CD4-positive, alpha-beta T cell treated with Interleukin-1 beta for 1 hour (primary cell): ENCODE measurements around the gene C19orf25.

Source experiments
- DNase-seq, 2 donors: peaks; one replicate each; pipeline ENCODE4 v3.0.0-alpha.2; 2020 to 2022

C19orf25 gene

DNA sequence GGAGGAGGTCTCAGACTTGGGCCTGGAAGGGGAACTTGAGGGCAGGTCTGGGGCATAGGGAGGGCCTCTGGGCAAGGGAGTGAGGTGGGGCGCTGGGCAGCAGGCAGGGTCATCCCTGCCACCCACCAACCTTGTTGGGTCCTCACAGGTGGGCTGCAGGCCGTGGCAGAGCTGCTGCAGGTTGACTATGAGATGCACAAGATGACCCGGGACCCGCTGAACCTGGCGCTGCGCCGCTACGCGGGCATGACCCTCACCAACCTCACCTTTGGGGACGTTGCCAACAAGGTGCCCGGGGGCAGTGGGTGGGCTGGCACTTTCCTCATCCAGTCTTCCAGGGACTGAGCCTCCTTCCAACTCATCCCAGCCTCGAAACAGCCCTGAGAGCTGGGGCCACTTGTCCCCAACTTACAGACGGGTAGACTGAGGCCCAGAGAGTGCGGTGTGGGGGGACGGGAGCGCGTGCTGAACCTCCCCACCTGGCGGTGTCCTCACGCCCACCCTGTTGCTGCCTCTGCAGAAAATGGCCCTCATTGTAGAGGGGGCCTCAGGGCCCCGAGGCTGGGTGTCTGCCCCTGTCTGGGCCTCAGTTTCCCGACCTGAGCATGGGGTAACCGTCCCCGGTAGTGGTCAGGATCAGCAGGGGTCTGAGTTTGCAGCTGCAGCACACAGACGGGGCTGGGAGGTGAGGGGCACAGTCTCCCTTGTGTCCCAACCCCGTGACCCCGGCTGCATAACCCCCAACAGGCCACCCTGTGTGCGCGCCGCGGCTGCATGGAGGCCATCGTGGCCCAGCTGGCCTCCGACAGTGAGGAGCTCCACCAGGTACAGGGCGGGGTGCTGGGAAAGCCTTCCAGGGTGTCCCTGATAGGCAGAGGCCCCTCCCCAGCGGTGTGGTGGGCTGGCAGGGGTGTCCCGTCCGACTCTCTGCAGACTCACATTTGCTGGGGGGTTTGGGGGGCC is 18.7 kb downstream of the C19orf25 start:
- DNase-seq: no peak

DNA sequence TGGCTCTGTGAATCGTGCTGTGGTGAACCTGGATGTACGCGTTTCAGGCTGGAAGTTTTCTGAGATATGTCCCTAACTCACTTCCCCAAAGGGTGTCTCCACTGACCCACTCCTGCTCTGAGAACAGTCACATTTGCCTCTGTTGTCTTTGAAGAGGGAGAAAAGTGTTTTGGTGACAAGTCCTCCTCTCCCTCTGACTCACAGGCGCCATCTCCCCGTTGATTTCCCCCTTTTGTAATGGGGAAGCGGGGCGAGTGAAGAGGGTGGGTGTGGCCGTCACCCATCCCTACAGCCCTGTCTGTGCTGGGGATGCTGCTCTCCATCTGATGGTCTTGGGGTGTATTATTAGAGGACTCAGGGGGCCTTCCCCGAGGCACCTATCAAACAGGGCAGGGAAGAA is 19.5 kb downstream of the C19orf25 start:
- DNase-seq: peak in 1 of 2 donors; percentile 36

DNA sequence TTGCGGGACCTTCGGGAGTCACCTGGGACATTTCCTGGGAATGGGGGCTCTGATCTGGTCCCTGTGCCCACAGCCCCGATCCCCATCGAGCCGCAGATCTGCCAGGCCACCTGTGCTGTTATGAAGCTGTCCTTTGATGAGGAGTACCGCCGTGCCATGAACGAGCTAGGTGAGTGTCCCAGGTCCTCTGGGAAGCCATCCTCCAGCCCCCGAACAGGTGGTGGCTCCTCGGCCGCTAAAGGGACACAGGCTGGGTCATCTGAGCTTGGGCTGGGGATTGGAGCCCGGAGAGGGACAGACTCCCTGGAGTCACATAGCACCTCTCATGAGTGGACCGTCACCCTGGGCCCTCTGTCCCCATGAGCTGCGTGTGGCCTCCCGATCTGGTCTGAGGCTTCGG is 21.1 kb downstream of the C19orf25 start:
- DNase-seq: no peak

DNA sequence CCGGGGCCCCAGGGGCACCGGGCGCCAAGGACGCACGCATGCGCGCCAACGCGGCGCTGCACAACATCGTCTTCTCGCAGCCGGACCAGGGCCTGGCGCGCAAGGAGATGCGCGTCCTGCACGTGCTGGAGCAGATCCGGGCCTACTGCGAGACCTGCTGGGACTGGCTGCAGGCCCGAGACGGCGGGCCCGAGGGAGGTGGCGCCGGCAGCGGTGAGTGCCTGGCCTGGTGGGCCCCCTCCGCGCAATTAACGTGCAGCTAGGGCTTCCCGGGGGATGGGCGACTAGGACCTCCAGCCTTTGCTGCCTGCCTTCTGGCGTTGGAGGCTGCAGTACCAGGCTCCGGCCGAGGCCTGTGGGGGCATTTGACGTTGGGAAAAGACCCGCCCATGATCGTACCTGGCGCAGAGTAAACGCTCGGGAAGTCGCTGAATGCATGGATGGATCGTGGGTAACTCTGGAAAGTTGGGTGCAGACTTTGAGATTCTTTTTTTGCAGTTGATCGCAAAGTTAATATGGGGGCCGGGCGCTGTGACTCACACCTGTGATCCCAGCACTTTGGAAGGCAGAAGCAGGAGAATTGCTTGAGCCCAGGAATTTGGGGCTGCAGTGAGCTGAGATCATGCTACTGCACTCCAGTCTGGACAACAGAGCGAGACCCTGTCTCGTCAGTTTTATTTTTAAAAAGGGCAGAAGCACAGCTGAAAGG is 21.8 kb downstream of the C19orf25 start:
- DNase-seq: no peak

DNA sequence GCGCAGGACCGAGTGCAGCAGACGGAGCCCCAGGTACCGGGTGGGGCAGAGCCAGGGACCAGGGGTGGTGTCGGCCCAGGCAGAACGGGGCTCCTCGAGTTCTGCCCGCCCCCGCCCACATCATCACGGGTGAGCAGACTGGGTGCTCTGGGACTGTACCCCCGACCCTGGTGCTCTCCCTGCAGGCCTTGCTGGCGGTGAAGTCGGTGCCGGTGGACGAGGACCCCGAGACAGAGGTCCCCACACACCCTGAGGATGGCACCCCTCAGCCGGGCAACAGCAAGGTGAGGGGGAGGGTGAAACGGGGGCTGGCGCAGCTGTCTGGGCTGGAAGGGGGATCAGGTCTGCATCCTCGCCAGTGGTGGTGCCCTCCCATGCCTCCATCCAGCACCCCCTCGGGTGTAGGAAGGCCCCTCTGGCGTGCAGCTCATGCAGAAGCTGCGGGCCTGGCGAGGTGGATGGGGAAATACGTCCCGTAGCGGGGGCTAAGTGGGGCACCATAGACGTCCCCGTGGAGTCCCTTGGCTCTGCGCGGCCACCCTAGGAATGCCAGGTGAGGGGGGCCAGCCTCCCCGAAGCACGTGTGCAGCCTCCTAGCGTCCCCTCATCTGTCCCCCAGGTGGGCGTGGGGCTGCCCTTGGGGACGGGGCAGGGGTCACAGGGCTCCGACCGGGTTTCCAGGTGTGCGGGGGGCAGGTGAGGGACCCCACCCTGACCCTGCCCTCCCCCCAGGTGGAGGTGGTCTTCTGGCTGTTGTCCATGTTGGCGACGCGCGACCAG is 22.7 kb downstream of the C19orf25 start:
- DNase-seq: no peak

DNA sequence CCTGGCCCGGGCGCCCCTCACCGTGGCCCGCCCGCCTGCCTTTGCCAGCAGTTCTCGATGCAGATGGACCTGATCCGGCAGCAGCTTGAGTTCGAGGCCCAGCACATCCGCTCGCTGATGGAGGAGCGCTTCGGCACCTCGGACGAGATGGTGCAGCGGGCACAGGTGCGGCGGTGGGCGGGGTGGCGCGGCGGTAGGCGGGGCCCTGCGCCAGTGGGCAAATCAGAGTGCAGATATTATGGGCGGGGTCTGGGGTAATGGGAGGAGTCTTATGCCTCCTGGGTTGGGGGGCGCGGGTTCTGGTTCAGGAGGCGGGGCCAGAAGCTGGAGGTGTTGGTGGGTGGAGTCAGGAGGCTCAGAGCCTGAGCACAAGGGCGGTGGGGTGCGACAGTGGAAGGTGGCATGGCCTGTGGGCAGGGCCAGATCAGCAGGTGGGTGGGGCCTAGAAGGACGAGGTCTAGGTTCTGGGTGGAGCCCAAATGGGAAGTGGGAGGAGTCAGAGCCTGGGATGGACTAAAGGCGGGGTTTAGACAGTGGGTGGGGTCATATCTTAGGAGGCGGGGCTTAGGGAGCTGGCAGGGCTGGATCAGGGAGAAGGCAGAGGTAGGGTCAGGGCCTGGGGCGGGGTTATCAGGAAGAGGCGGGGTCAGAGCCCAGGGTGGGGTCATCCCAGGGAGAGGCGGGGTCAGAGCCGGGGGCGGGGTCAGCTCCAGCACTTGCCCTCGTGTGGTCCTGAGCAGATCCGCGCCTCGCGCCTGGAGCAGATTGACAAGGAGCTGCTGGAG is 23.5 kb downstream of the C19orf25 start:
- DNase-seq: peak; percentile 64 to 68

DNA sequence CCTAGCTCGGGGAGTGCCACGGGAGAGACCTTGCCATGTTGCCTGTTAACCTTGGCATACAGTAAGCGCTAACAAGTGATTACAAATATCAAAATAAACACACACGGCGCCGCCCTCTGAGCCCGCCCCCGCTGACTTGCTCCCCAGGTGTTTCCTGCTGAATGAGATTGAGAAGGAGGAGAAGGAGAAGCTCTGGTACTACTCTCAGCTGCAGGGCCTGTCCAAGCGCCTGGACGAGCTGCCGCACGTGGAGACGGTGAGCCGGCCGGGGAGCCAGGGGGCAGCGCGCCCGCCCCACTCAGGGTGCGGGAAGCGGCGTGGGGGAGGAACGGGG is 24.0 kb downstream of the C19orf25 start:
- DNase-seq: no peak

DNA sequence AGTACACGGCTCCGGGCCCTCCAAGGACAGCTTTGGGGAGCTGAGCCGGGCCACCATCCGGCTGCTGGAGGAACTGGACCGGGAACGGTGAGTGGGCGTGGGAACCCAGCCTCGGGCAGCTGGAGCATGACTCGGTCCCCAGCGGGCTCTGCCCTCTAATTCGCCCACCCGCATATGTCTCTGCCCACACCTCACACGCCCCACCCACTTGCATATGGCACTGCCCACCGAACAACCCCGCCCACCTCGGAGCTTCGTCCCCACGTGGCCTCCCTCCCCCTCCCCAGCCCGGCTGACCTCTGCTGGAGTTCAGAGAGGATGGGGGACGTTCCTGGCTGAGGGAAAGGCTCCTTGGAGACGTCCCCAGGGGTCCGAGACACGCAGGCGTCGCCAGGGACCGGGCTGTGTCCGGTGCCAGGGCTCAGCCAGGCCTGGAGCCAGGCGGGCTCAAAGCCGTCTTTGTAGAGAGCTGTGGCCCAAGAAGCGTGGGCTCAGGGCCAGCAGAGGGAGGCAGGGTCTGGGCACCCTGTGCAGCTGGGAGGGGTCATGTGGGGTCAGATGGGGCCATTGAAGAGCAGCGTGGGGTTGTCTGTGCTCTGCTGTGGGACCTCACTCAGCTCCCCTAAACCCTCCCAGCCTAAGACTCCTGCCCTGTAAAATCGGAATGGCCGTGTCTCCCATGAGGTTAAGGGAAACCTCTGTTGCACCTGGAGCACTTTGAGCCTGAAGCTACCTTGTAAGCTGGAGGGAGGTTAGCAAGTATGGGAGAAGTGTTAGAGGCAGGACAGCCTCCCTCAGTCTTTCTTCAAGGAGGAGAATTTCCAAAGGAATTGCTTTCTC is 25.3 kb downstream of the C19orf25 start:
- no peak for DNase-seq

DNA sequence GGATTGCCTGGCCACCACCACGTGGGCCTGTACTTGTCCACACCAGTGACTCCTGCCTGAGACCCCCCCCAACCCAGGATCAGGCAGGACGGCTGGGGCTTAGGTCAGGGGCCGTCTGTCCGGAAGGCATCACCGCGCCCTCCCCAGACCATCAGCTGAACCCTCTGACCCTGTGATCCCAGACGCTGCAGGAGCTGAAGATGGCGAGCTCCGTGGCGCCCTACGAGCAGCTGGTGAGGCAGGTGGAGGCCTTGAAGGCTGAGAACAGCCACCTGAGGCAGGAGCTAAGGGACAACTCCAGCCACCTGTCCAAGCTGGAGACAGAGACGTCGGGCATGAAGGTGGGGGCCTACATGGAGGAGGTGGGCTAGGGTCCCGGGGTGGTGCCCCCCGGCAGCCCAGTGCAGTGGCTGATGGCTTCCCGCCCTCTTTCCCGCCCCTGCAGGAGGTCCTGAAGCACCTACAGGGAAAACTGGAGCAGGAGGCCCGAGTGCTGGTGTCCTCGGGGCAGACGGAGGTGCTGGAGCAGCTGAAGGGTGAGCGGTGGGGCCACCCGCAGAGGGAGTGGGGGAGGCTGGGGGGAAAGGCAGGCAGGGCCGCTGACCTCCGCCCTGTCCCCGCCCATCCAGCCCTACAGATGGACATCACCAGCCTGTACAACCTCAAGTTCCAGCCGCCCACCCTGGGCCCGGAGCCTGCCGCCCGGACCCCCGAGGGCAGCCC is 26.1 kb downstream of the C19orf25 start:
- no peak for DNase-seq

DNA sequence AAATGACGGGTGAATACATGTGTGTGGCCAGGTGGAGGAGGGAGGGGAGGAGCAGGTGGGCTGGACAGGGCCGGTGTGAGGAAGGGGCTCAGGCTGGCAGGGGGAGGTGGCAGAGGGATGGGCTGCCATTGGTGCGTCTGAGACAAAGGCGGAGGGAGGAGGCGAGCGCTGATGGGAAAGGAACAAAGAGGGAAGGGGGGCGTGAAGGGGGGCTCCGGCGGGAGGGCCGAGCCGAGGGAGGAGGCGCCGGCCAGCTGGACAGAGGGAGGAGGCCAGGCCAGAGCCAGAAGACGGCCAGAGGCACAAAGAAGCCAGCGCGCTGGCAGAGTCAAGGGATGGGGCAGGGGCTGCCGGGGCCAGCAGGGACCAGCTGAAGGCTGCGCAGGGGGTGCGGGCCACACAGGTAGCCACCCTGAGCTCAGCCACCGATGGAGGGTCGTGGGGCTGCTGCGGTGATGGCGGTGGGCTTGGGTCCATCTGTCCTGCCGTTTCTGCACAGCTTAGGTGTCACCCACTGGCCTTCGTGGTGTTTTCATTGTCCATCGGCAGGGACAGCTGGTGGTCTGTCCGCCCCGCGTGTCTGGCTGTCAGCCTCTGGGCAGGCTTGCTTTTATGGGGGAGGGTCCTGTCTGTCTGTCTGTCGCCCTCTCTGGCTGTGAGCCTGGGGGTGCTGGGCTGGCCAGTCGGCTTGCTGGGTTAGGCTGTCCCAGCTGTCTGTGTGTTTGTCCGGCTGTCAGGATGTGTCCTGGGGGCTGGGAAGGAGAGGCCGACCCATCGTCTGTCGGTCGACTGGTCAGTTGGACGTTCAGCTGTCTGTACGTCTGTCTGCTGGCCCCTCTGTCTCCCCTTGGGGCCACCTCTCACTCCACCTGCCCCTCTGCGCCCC is 26.9 kb downstream of the C19orf25 start:
- no peak for DNase-seq

DNA sequence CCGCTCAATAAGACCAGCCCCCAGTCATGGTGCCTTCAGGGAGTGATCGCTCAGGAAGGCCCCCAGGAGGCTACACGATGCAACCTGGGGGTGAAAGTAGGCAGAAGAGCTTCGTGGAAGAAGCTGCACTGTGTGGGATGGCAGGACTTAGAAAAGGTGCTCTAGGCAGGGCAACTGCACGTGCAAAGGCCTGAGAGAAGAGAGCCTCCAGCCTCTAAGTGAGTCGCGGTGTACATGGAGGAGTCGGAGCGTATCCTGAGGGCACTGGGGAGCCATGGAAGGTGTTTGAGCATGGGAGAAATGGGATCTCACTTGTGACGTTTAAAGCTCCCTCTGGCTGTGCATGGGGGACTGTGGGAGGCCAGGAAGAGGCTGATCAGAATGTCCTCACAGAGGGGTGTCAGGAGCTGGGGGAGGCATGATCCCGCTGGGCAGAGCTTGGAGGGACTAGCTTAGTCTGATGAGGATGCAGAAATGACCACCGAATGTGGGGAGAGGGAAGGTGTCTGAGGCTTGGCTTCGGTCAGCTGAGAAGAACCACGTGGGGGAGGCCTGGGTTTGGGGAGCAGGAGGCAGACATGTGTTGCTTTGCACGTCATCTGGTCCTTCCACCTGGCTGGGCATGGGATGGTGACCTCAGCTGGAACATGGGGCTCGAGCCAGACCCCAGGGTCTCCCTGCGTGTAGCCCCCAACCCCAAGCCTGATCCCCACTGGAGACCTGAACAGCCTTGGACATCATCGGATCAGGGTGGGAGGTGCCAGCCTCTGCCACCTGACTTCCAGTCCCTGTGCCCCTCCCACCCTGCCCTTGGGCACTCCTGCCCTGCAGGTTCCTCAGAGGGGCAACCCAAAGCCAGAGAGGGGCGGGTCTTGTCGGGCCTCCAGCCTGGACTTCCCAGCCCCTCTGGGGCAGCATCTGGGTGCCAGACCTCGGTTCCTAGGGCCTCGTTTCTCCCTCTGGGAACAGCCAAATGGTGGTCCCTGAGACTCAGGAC is 28.0 kb downstream of the C19orf25 start:
- no peak for DNase-seq

DNA sequence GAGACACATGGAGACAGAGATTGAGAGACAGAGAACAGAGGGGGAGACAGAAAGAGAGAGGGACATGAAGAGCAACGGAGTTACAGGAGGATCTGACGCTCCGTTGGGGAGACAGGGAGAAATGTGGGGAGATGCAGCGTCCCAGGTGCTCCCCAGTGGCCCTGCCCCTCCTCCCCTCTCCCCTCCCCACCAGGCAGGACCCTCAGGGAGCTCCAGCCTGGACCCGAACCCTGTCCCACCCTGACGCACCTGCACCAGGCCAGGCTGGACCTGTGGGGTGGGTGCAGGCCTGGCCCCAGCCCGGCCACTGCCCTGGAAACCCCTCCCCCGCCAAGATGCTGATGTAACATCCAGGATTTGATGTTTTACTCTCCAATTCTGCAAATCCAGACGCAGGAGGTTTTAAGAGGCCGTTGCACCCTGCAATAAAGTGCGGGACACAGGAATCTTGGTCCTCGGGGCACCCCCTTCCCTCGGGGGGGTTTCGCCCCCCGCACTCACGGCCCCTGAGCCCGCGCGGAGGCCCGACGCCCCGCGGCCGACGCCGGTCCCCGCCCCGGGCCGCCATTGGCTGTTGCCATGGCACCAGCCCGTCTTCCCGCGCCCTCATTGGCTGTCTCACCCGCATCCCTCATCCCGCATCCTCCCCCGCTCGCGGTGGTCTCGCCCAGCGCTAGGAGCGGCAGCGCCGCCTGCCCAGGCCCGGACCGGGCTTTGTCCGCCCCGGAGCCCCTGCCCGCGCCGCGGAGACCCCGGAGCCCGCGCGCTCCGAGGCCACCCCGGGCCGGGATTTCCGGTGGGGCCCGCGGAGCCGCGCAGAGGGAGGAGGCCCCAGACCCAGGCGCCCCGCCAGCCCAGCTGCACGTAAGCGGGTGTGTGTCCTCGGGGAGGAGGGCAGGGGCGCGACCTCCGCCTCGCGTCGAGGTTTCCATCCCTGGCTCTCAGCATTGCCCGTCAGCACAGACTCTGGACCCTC is 29.3 kb downstream of the C19orf25 start, which contains the start of gene APC2:
APC2 (plus strand) TSS at position 655 of the 976 bp plus-strand sequence. CDS start 2,881 bp downstream, outside the sequence.
- DNase-seq: peak in 1 of 2 donors; percentile 33

DNA sequence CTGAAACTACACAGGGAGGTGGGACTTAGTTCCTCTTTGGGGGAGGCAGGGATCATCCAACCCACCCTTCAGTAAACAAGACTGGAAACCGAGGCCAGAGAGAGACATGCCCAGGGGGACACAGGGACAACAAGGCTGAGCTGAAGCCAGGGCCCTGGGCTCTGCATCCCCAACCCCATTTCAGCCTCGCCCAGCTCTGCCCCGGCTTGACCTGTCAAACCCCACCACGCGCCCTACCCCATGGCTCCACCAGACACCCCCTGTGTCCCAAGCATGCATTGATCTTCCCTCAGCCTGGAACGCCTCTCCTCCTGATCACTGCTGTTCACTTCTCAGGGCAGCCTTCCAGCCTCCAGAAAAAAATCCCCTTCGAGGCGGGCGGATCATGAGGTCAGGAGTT is 31.1 kb downstream of the C19orf25 start:
- no peak for DNase-seq

DNA sequence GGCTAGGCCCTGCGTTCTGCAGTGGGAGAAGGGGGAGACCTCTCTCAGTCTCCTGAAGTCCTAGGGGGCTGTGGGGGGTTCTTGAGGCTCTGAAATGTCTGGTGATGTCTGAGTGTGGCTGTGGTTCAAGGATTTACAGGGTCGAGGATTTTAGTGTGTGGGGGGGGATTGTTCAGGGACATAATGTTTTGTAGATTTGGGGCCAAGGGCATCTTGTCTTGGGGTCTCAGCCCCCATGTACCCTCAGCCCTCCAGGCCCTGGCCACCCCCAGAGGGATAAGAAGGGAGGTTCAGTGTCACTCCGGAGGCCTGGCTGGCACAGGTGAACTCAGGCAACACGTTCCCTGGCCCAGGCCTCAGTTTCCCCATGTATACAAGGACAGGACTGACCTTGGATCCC is 31.5 kb downstream of the C19orf25 start:
- DNase-seq: no peak

DNA sequence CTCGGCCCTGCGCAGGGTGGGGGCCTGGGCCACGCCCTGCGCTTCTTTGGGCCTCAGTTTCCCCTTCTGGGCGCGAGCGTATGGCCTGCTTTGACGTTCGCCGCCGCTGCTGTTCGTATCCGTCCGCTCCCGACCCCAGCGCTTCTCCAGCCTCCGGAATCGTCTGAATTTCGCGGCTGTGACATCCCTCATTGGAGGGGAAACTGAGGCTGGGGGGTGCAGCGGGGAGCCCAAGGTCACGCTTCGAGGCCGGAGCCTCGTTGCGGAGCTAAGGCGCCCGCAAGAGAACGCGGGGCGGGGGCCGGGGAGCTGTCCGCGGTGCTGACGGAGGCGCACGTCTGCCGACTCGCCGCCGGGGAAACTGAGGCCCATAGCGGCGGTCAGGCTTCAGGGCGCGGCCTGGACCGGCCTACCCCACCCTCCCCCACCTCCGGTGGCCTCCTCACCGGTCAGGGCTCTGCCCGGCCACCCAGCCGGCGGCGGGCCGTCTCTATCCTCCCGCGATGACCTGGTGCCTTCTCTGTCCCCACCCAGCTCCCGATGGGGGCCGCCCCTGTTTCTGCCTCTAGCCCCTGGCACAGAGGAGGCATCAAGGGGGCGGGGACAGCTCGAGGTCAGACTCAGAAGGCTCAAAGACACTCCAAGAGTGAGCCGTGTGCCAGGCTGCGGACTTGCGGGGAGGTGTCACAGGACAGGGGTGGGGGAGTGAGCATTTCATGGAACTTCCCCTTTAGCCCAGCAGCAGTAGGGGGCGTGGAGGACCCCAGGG is 32.1 kb downstream of the C19orf25 start:
- no peak for DNase-seq
